NCI-H345 (cell line): ENCODE measurements around the gene UBA6.

ENCODE experiments used
- DNase-seq: peaks from one replicate; lab custom pipeline; 2025; lab: John Stamatoyannopoulos, UW

Gene UBA6

GRCh38 chr4:67576059-67576466 is 124.9 kb downstream of the UBA6 start:
- no peak for DNase-seq

GRCh38 chr4:67575232-67576058 is 125.5 kb downstream of the UBA6 start:
- no peak for DNase-seq

- DNase-seq: no peak
Measured at GRCh38 chr4:67573193-67573592, 127.8 kb downstream of the UBA6 start.

- DNase-seq: no peak
Measured at GRCh38 chr4:67571975-67572374, 129.0 kb downstream of the UBA6 start.

- no peak for DNase-seq
Measured at GRCh38 chr4:67570537-67570936, 130.4 kb downstream of the UBA6 start.

GRCh38 chr4:67568820-67569219 is 132.1 kb downstream of the UBA6 start:
- DNase-seq: no peak

- no peak for DNase-seq
Measured at GRCh38 chr4:67566335-67566734, 134.6 kb downstream of the UBA6 start.

GRCh38 chr4:67565284-67565683 is 135.7 kb downstream of the UBA6 start:
- no peak for DNase-seq
